Measurements from ENCODE around the gene CPT1C.

DNA sequence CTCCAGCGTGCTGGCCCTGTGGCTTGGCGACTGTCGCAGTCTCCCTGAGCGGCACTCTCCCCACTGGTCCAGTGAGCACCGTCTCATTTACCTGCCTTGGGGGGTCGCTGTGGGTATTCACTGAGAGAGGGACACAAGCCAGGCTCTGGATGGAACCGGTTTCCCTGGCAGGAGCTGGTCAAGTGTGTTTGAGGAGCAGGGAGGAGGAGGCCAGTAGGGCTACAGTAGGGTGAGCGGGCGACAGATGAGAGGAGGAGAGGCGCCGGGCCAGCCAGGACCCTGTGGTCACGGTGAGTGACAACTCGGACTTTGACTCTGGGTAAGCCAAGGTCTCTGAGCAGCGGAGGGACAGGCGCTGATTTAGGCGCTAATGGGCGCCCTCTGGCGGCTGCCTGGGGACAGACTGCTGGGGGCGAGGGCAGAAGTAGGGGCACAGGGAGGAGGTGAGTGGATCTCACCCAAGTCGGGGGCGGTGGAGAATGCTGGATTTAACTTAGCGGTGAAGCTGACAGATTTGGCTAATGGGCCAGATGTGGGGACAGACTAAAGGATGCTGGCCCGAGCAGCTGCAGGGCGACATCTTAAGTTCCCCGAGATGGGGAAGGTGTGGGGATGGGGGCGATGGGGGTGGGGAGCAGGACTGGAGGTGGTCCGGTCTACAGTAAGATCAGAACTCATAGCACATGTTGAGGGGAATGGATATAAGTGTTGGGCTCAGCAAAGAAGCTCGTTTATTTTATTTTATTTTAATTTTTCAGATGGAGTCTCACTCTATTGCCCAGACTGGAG lies 18.6 kb upstream of the CPT1C start:
- TF ChIP-seq KDM1A (IDR thresholded peaks at IDR 0.05; ENCODE audit: low read depth) (no peak), REST (IDR thresholded peaks at IDR 0.05) (no peak), BHLHE40 (IDR thresholded peaks at IDR 0.05; ENCODE audit: low read depth, low read length) (no peak), CTCF (IDR thresholded peaks at IDR 0.05) (peak; percentile 94), MAX (IDR thresholded peaks at IDR 0.05) (no peak), EP300 (IDR thresholded peaks at IDR 0.05) (no peak), RNF2 (IDR thresholded peaks at IDR 0.05; ENCODE audit: borderline replicate concordance, low read depth) (no peak)
